Measurements from ENCODE around the gene PIK3R5. TPM values are rescaled to one million over a fixed set of nuclear protein-coding genes. Genes with fewer than 3 reads are reported as not detected.

The PIK3R5 gene
- total and polyA plus RNA-seq, 2 donors from 2014 or later = 0.45 to 19.1 TPM

- intact Hi-C loops (cut with DNase I) = no loop called here
- H3K4me3 ChIP-seq (ENCODE audit: low read length in 3 of 3) = no peak overlapping the region
- H3K27ac ChIP-seq (ENCODE audit: low read depth in 2 of 2, low read length in 2 of 2) = no peak overlapping the region
- no peak for TF ChIP-seq CTCF (IDR thresholded peaks at IDR 0.05; ENCODE audit: borderline replicate concordance, extremely low read depth, insufficient read depth)
- no peak overlapping the region for H3K9ac ChIP-seq (ENCODE audit: low read length in 3 of 3)
- DNase-seq (no peak), FAIRE-seq (no peak)
- H3K4me1 ChIP-seq (ENCODE audit: control insufficient read depth in 2 of 3, insufficient read depth in 2 of 3, low read depth in 1 of 3, low read length in 3 of 3) = no peaks in the 10 kb centered on the region
- H3K27me3 ChIP-seq (ENCODE audit: control insufficient read depth, insufficient read depth, low read length) = no peaks in the 10 kb centered on the region
- no peaks in the 10 kb centered on the region for H3K36me3 ChIP-seq (ENCODE audit: control insufficient read depth in 2 of 3, insufficient read depth in 3 of 3, low read length in 3 of 3)
- no peaks in the 10 kb centered on the region for H3K9me3 ChIP-seq (ENCODE audit: control insufficient read depth in 2 of 3, insufficient read depth in 1 of 3, low read length in 3 of 3)
These were observed 97.4 kb downstream of the PIK3R5 start for GRCh38 chr17:8868092-8868491.

- no peaks in the 10 kb centered on the region for H3K9me3 ChIP-seq (ENCODE audit: control insufficient read depth in 2 of 3, insufficient read depth in 1 of 3, low read length in 3 of 3)
- no peaks in the 10 kb centered on the region for H3K27me3 ChIP-seq (ENCODE audit: control insufficient read depth, insufficient read depth, low read length)
- no peak for FAIRE-seq
- no peak within 1 kb of the TSS for H3K9ac ChIP-seq (ENCODE audit: low read length in 3 of 3)
- DNase-seq = no peak
- no peaks in the 10 kb centered on the region for H3K4me1 ChIP-seq (ENCODE audit: control insufficient read depth in 2 of 3, insufficient read depth in 2 of 3, low read depth in 1 of 3, low read length in 3 of 3)
- no peak within 1 kb of the TSS for H3K4me3 ChIP-seq (ENCODE audit: low read length in 3 of 3)
- H3K36me3 ChIP-seq (ENCODE audit: control insufficient read depth in 2 of 3, insufficient read depth in 3 of 3, low read length in 3 of 3) = no peaks in the 10 kb centered on the region
- no peak for TF ChIP-seq CTCF (IDR thresholded peaks at IDR 0.05; ENCODE audit: borderline replicate concordance, extremely low read depth, insufficient read depth)
- intact Hi-C loops (cut with DNase I) = no loop called here
- no peak within 1 kb of the TSS for H3K27ac ChIP-seq (ENCODE audit: low read depth in 2 of 2, low read length in 2 of 2)
These were observed 98.0 kb downstream of the PIK3R5 start, which contains the start of gene PIK3R6 for GRCh38 chr17:8867361-8867981. TSS of gene PIK3R6 (minus strand) at chr17:8867674. CDS start at chr17:8849794, 17,880 bp downstream.

- Histone ChIP-seq H3K27ac (ENCODE audit: low read depth in 2 of 2, low read length in 2 of 2) (no peak overlapping the region), H3K36me3 (ENCODE audit: control insufficient read depth in 2 of 3, insufficient read depth in 3 of 3, low read length in 3 of 3) (no peaks in the 10 kb centered on the region), H3K4me3 (ENCODE audit: low read length in 3 of 3) (no peak overlapping the region), H3K9me3 (ENCODE audit: control insufficient read depth in 2 of 3, insufficient read depth in 1 of 3, low read length in 3 of 3) (no peaks in the 10 kb centered on the region), H3K9ac (ENCODE audit: low read length in 3 of 3) (no peak overlapping the region), H3K27me3 (ENCODE audit: control insufficient read depth, insufficient read depth, low read length) (no peaks in the 10 kb centered on the region), H3K4me1 (ENCODE audit: control insufficient read depth in 2 of 3, insufficient read depth in 2 of 3, low read depth in 1 of 3, low read length in 3 of 3) (no peaks in the 10 kb centered on the region)
- intact Hi-C loops (cut with DNase I) = no loop called here
- FAIRE-seq = no peak
- TF ChIP-seq CTCF (IDR thresholded peaks at IDR 0.05; ENCODE audit: borderline replicate concordance, extremely low read depth, insufficient read depth) = no peak
- no peak for DNase-seq
These were observed 99.7 kb downstream of the PIK3R5 start for GRCh38 chr17:8865811-8866210.

- no peak for TF ChIP-seq CTCF (IDR thresholded peaks at IDR 0.05; ENCODE audit: borderline replicate concordance, extremely low read depth, insufficient read depth)
- no peak overlapping the region for H3K4me3 ChIP-seq (ENCODE audit: low read length in 3 of 3)
- no peaks in the 10 kb centered on the region for H3K9me3 ChIP-seq (ENCODE audit: control insufficient read depth in 2 of 3, insufficient read depth in 1 of 3, low read length in 3 of 3)
- no peaks in the 10 kb centered on the region for H3K36me3 ChIP-seq (ENCODE audit: control insufficient read depth in 2 of 3, insufficient read depth in 3 of 3, low read length in 3 of 3)
- H3K9ac ChIP-seq (ENCODE audit: low read length in 3 of 3) = no peak overlapping the region
- intact Hi-C loops (cut with DNase I) = no loop called here
- DNase-seq = no peak
- no peaks in the 10 kb centered on the region for H3K4me1 ChIP-seq (ENCODE audit: control insufficient read depth in 2 of 3, insufficient read depth in 2 of 3, low read depth in 1 of 3, low read length in 3 of 3)
- H3K27ac ChIP-seq (ENCODE audit: low read depth in 2 of 2, low read length in 2 of 2) = no peak overlapping the region
- no peak for FAIRE-seq
- no peaks in the 10 kb centered on the region for H3K27me3 ChIP-seq (ENCODE audit: control insufficient read depth, insufficient read depth, low read length)
These were observed 100.1 kb downstream of the PIK3R5 start for GRCh38 chr17:8865385-8865784.
